ENCODE measurements around the gene NCCRP1. TPM values are rescaled to one million over a fixed set of nuclear protein-coding genes. Genes with fewer than 3 reads are reported as not detected.

Gene NCCRP1
- total RNA-seq, 1 donor from 2014 or later, result not detected

DNA sequence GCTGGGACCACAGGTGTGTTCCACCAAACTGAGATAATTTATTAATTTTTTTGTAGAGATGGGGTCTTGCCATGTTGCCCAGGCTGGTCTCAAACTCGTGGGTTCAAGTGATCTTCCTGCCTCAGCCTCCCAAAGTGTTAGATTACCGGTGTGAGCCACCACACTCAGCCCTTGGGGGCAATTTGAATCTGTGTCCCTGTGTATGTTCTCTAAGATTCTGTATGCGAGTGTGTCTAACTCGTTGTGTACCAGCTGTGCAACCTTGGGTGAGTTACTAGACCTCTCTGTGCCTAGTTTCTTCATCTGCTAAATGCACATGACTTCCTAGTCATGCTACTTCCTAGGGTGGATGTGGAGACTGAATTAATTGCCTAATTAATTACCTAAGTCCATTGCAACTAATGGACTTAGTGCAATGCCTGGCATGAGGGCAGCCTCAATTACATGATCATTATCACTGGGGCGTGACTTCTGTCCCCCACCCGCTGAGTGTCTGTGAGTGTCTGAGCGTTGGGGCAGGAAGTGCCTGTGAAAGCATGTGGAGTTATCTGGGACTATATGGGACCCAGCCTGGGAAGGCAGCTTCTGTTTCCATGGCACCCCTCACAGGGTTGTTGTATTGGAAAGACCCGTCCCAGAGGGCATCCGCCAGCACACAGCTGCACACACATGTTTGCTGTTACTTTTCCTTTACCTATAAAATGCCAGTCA lies 1.8 kb upstream of the NCCRP1 start:
- no peak overlapping the region for H3K9ac ChIP-seq (ENCODE audit: low read depth in 1 of 3, low read length in 3 of 3)
- H3K4me3 ChIP-seq (ENCODE audit: low read length in 3 of 3), result no peak overlapping the region
- no peaks in the 10 kb centered on the region for H3K36me3 ChIP-seq (ENCODE audit: control insufficient read depth in 3 of 3, insufficient read depth in 3 of 3, low read length in 3 of 3)
- no peaks in the 10 kb centered on the region for H3K9me3 ChIP-seq (ENCODE audit: control insufficient read depth in 3 of 3, low read length in 3 of 3)
- peaks cover 45 to 50% (median 49%) of the 10 kb centered on the region in 3 donors for H3K27me3 ChIP-seq (ENCODE audit: control insufficient read depth in 3 of 3, insufficient read depth in 3 of 3, low read length in 3 of 3)
- H3K4me1 ChIP-seq (ENCODE audit: control insufficient read depth in 3 of 3, insufficient read depth in 3 of 3, low read length in 3 of 3), result no peaks in the 10 kb centered on the region
- no peak overlapping the region for H3K27ac ChIP-seq (ENCODE audit: low read depth, low read length)

DNA sequence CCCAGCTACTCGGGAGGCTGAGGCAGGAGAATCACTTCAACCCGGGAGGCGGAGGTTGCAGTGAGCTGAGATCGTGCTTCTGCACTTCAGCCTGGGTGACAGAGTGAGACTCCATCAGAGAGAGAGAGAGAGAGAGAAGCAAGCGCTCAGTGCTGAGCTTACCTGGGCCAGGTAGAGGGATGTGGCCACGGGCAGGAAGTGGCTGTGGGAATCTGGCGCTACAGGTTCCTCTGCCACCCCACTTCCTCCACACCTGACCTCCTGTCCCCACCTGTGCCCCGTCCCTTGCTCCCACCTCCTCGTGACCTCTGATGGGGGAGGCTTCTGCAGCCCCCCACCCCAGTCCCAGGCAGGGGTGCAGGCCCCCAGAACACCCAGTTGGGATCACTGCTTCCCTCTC lies 1.0 kb upstream of the NCCRP1 start:
- no peak overlapping the region for H3K9ac ChIP-seq (ENCODE audit: low read depth in 1 of 3, low read length in 3 of 3)
- H3K4me1 ChIP-seq (ENCODE audit: control insufficient read depth in 3 of 3, insufficient read depth in 3 of 3, low read length in 3 of 3), result no peaks in the 10 kb centered on the region
- peaks cover 49 to 57% (median 55%) of the 10 kb centered on the region in 3 donors for H3K27me3 ChIP-seq (ENCODE audit: control insufficient read depth in 3 of 3, insufficient read depth in 3 of 3, low read length in 3 of 3)
- no peaks in the 10 kb centered on the region for H3K36me3 ChIP-seq (ENCODE audit: control insufficient read depth in 3 of 3, insufficient read depth in 3 of 3, low read length in 3 of 3)
- no peak overlapping the region for H3K4me3 ChIP-seq (ENCODE audit: low read length in 3 of 3)
- no peak overlapping the region for H3K27ac ChIP-seq (ENCODE audit: low read depth, low read length)
- H3K9me3 ChIP-seq (ENCODE audit: control insufficient read depth in 3 of 3, low read length in 3 of 3), result no peaks in the 10 kb centered on the region

- no peak overlapping the region for H3K4me3 ChIP-seq (ENCODE audit: low read length in 3 of 3)
- H3K27ac ChIP-seq (ENCODE audit: low read depth, low read length), result no peak overlapping the region
- peaks cover 51 to 63% (median 58%) of the 10 kb centered on the region in 3 donors for H3K27me3 ChIP-seq (ENCODE audit: control insufficient read depth in 3 of 3, insufficient read depth in 3 of 3, low read length in 3 of 3)
- H3K4me1 ChIP-seq (ENCODE audit: control insufficient read depth in 3 of 3, insufficient read depth in 3 of 3, low read length in 3 of 3), result no peaks in the 10 kb centered on the region
- no peaks in the 10 kb centered on the region for H3K36me3 ChIP-seq (ENCODE audit: control insufficient read depth in 3 of 3, insufficient read depth in 3 of 3, low read length in 3 of 3)
- no peaks in the 10 kb centered on the region for H3K9me3 ChIP-seq (ENCODE audit: control insufficient read depth in 3 of 3, low read length in 3 of 3)
- H3K9ac ChIP-seq (ENCODE audit: low read depth in 1 of 3, low read length in 3 of 3), result no peak overlapping the region
Measured at GRCh38 chr19:39196320-39196719, 444 bp upstream of the NCCRP1 start.

DNA sequence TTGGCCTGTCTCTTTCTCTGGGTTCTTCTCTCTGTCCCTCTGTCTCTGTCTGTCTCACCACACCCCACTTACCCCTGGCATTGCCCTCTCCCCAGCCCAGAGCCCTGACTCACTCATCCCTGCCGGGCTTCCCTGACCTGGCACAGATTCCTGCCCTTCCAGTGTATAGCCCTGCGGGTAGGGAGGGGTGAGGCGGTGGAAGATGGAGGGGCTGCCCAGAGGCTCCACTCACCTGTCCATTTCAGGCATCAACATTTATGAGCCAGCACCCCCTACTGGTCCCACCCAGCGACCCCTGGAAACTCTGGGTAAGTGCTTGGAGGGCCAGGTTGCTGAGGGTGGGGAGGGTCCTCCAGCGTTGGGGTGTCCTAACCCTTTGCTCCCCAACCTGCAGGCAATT lies 1.0 kb downstream of the NCCRP1 start:
- H3K4me1 ChIP-seq (ENCODE audit: control insufficient read depth in 3 of 3, insufficient read depth in 3 of 3, low read length in 3 of 3), result no peaks in the 10 kb centered on the region
- H3K27me3 ChIP-seq (ENCODE audit: control insufficient read depth in 3 of 3, insufficient read depth in 3 of 3, low read length in 3 of 3), result peaks cover 59 to 73% (median 67%) of the 10 kb centered on the region in 3 donors
- H3K27ac ChIP-seq (ENCODE audit: low read depth, low read length), result no peak overlapping the region
- no peaks in the 10 kb centered on the region for H3K36me3 ChIP-seq (ENCODE audit: control insufficient read depth in 3 of 3, insufficient read depth in 3 of 3, low read length in 3 of 3)
- H3K4me3 ChIP-seq (ENCODE audit: low read length in 3 of 3), result no peak overlapping the region
- H3K9ac ChIP-seq (ENCODE audit: low read depth in 1 of 3, low read length in 3 of 3), result no peak overlapping the region
- no peaks in the 10 kb centered on the region for H3K9me3 ChIP-seq (ENCODE audit: control insufficient read depth in 3 of 3, low read length in 3 of 3)

DNA sequence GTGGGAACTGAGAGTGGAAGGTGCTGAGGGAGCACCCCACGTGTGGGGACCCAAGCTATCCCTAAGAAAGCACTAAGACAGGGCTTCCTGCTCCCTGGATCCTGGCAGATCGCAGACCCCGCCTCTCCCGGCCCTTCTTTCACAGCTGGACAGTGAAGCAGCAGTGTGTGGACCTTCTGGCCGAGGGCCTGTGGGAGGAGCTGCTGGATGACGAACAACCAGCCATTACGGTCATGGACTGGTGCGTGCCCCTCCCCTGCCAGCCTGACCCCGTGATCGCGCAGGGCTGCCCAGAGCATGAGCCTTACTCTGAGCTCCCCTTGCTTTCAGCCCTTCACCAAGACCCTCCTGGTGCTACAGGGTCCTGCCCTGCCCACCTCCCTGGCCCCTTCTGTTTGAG lies 2.3 kb downstream of the NCCRP1 start:
- Histone ChIP-seq H3K27me3 (ENCODE audit: control insufficient read depth in 3 of 3, insufficient read depth in 3 of 3, low read length in 3 of 3) (peaks cover 66 to 81% (median 80%) of the 10 kb centered on the region in 3 donors), H3K36me3 (ENCODE audit: control insufficient read depth in 3 of 3, insufficient read depth in 3 of 3, low read length in 3 of 3) (no peaks in the 10 kb centered on the region), H3K4me1 (ENCODE audit: control insufficient read depth in 3 of 3, insufficient read depth in 3 of 3, low read length in 3 of 3) (no peaks in the 10 kb centered on the region), H3K9ac (ENCODE audit: low read depth in 1 of 3, low read length in 3 of 3) (no peak overlapping the region), H3K4me3 (ENCODE audit: low read length in 3 of 3) (no peak overlapping the region), H3K27ac (ENCODE audit: low read depth, low read length) (no peak overlapping the region), H3K9me3 (ENCODE audit: control insufficient read depth in 3 of 3, low read length in 3 of 3) (no peaks in the 10 kb centered on the region)

DNA sequence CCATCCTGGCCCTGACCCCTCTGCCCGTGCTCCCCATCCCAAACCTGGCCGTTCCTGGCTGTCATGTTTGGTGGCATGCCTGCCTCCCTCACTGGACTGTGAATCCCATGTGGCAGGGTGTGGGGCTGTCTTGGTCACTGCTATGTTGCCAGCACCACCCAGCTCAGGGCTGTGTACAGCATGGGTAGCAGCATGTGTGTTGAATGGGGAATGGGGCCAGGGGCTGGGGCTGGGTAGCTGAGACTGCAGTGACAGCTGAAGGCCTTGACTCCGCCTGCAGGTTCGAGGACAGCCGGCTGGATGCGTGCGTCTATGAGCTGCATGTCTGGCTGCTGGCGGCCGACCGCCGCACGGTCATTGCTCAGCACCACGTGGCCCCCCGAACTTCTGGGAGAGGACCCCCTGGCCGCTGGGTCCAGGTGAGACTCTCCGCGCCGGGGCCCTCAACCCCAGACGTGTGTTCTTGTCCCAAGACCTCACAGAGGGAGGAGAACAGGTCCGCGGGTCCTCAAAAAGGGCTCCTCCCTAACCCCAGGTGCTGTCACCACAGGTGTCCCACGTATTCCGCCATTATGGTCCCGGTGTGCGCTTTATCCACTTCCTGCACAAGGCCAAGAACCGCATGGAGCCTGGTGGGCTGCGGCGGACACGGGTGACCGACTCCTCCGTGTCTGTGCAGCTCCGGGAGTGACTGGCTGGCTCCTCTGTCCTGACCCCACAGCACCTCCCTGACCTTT lies 3.5 kb downstream of the NCCRP1 start:
- no peaks in the 10 kb centered on the region for H3K9me3 ChIP-seq (ENCODE audit: control insufficient read depth in 3 of 3, low read length in 3 of 3)
- H3K4me1 ChIP-seq (ENCODE audit: control insufficient read depth in 3 of 3, insufficient read depth in 3 of 3, low read length in 3 of 3), result no peaks in the 10 kb centered on the region
- no peaks in the 10 kb centered on the region for H3K36me3 ChIP-seq (ENCODE audit: control insufficient read depth in 3 of 3, insufficient read depth in 3 of 3, low read length in 3 of 3)
- no peak overlapping the region for H3K9ac ChIP-seq (ENCODE audit: low read depth in 1 of 3, low read length in 3 of 3)
- no peak overlapping the region for H3K4me3 ChIP-seq (ENCODE audit: low read length in 3 of 3)
- no peak overlapping the region for H3K27ac ChIP-seq (ENCODE audit: low read depth, low read length)
- peaks cover 66 to 82% (median 81%) of the 10 kb centered on the region in 3 donors for H3K27me3 ChIP-seq (ENCODE audit: control insufficient read depth in 3 of 3, insufficient read depth in 3 of 3, low read length in 3 of 3)

DNA sequence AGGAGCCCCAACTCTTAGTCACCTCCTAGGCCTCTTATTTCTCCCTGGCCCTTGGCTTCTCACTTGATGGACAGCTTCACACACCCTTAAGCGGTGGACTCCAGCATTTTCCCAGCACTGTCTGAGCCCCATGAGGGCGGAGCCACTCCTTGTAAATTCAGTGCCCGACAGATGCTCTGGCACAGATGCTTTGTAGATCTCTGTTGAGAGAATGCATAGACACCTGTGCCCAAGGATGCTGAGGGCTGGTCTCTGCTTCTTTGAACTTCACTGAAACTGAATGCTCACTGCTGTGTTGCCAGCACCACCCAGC lies 4.0 kb downstream of the NCCRP1 start:
- Histone ChIP-seq H3K27me3 (ENCODE audit: control insufficient read depth in 3 of 3, insufficient read depth in 3 of 3, low read length in 3 of 3) (peaks cover 60 to 77% (median 76%) of the 10 kb centered on the region in 3 donors), H3K27ac (ENCODE audit: low read depth, low read length) (no peak overlapping the region), H3K4me1 (ENCODE audit: control insufficient read depth in 3 of 3, insufficient read depth in 3 of 3, low read length in 3 of 3) (no peaks in the 10 kb centered on the region), H3K9me3 (ENCODE audit: control insufficient read depth in 3 of 3, low read length in 3 of 3) (no peaks in the 10 kb centered on the region), H3K4me3 (ENCODE audit: low read length in 3 of 3) (no peak overlapping the region), H3K36me3 (ENCODE audit: control insufficient read depth in 3 of 3, insufficient read depth in 3 of 3, low read length in 3 of 3) (no peaks in the 10 kb centered on the region), H3K9ac (ENCODE audit: low read depth in 1 of 3, low read length in 3 of 3) (no peak overlapping the region)

DNA sequence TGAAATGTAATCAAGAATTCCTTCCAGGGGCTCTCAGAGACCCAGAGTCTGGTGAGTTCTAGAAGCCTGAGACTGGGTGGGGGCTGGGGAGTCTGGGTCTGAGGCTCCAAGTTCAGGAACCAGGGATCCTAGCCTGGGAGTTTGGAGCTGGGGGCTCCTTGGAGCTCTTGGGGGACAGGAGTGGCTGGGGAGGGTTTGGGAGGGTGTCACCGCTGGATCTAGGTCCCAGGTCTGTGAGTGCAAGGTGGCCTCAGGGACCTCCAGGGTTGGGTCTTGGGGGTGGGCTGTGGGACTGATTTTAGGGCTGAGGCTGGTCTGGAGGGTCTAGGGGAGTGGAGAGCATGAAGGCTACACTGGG lies 6.2 kb downstream of the NCCRP1 start:
- Histone ChIP-seq H3K27me3 (ENCODE audit: control insufficient read depth in 3 of 3, insufficient read depth in 3 of 3, low read length in 3 of 3) (peaks cover 46 to 65% (median 56%) of the 10 kb centered on the region in 3 donors), H3K9me3 (ENCODE audit: control insufficient read depth in 3 of 3, low read length in 3 of 3) (no peaks in the 10 kb centered on the region), H3K9ac (ENCODE audit: low read depth in 1 of 3, low read length in 3 of 3) (no peak overlapping the region), H3K27ac (ENCODE audit: low read depth, low read length) (no peak overlapping the region), H3K4me3 (ENCODE audit: low read length in 3 of 3) (no peak overlapping the region), H3K4me1 (ENCODE audit: control insufficient read depth in 3 of 3, insufficient read depth in 3 of 3, low read length in 3 of 3) (no peaks in the 10 kb centered on the region), H3K36me3 (ENCODE audit: control insufficient read depth in 3 of 3, insufficient read depth in 3 of 3, low read length in 3 of 3) (no peaks in the 10 kb centered on the region)

GRCh38 chr19:39203372-39204341 lies 6.9 kb downstream of the NCCRP1 start, which contains the start of gene SYCN:
TSS of gene SYCN (minus strand) at chr19:39204263. CDS start at chr19:39204254, 9 bp downstream.
- H3K4me3 ChIP-seq (ENCODE audit: low read length in 3 of 3), result no peak within 1 kb of the TSS
- no peak within 1 kb of the TSS for H3K27ac ChIP-seq (ENCODE audit: low read depth, low read length)
- no peaks in the 10 kb centered on the region for H3K9me3 ChIP-seq (ENCODE audit: control insufficient read depth in 3 of 3, low read length in 3 of 3)
- no peaks in the 10 kb centered on the region for H3K4me1 ChIP-seq (ENCODE audit: control insufficient read depth in 3 of 3, insufficient read depth in 3 of 3, low read length in 3 of 3)
- H3K27me3 ChIP-seq (ENCODE audit: control insufficient read depth in 3 of 3, insufficient read depth in 3 of 3, low read length in 3 of 3), result peaks cover 43 to 66% (median 59%) of the 10 kb centered on the region in 3 donors
- no peaks in the 10 kb centered on the region for H3K36me3 ChIP-seq (ENCODE audit: control insufficient read depth in 3 of 3, insufficient read depth in 3 of 3, low read length in 3 of 3)
- H3K9ac ChIP-seq (ENCODE audit: low read depth in 1 of 3, low read length in 3 of 3), result no peak within 1 kb of the TSS

Measured in skeletal muscle tissue (tissue), 4 donors.